Astrocyte (in vitro differentiated cells and primary cell): Measurements from ENCODE around the gene PSMA2. TPM values are rescaled to one million over a fixed set of nuclear protein-coding genes. Genes with fewer than 3 reads are reported as not detected.
"Not testable (repeated sequence)": the region's sequence is repeated elsewhere in the genome, so short reads cannot be mapped to it uniquely, and the experiment has no call there.

Experiments used
- DNase-seq: peaks from one replicate; pipeline ENCODE4 v3.0.0-alpha.2; 2010; ENCODE audit warnings: low read depth
- FAIRE-seq: peaks from 2 replicates; lab custom pipeline; 2011; peaks lifted over from hg19 to GRCh38; lab: Jason Lieb, UNC
- H2AFZ ChIP-seq: 2 replicates; pipeline ENCODE4 v1.6.0; 2012; ENCODE audit warnings: low read depth, low read length, inconsistent platforms
- H3K27ac ChIP-seq: 2 replicates; pipeline ENCODE4 v1.5.1; 2011; ENCODE audit warnings: low read depth, low read length, inconsistent platforms
- H3K27me3 ChIP-seq: 2 replicates; pipeline ENCODE4 v1.6.0; 2011; ENCODE audit warnings: low read length, inconsistent platforms; ENCODE audit not compliant: insufficient read depth
- H3K36me3 ChIP-seq: 2 replicates; pipeline ENCODE4 v1.5.1; 2011; ENCODE audit warnings: low read length, inconsistent platforms; ENCODE audit not compliant: insufficient read depth
- H3K4me1 ChIP-seq: 2 replicates; pipeline ENCODE4 v1.5.1; 2011; ENCODE audit warnings: low read length, inconsistent platforms; ENCODE audit not compliant: insufficient read depth
- H3K4me2 ChIP-seq: 2 replicates; pipeline ENCODE4 v1.6.0; 2012; ENCODE audit warnings: low read length, inconsistent platforms
- H3K4me3 ChIP-seq: 2 replicates; pipeline ENCODE4 v1.5.1; 2011; ENCODE audit warnings: low read depth, mild to moderate bottlenecking, low read length, inconsistent platforms; ENCODE audit not compliant: insufficient read depth
- H3K79me2 ChIP-seq: 2 replicates; pipeline ENCODE4 v1.6.0; 2012; ENCODE audit warnings: mild to moderate bottlenecking, low read length, inconsistent platforms; ENCODE audit not compliant: insufficient read depth
- H3K9ac ChIP-seq: 2 replicates; pipeline ENCODE4 v1.6.0; 2012; ENCODE audit warnings: mild to moderate bottlenecking, low read length, inconsistent platforms
- H3K9me3 ChIP-seq: 2 replicates; pipeline ENCODE4 v1.5.1; 2012; ENCODE audit warnings: low read depth, mild to moderate bottlenecking, low read length, inconsistent platforms; ENCODE audit not compliant: insufficient read depth
- H4K20me1 ChIP-seq: 2 replicates; pipeline ENCODE4 v1.6.0; 2012; ENCODE audit warnings: low read length, inconsistent platforms; ENCODE audit not compliant: insufficient read depth
- H3K27ac Mint-ChIP-seq: one replicate; pipeline ENCODE4 v1.8.0; 2021; ENCODE audit warnings: mild to moderate bottlenecking, mixed read lengths; ENCODE audit not compliant: unreplicated experiment
- H3K27me3 Mint-ChIP-seq: one replicate; pipeline ENCODE4 v1.8.0; 2021; ENCODE audit warnings: low read depth, mixed read lengths; ENCODE audit not compliant: unreplicated experiment
- H3K36me3 Mint-ChIP-seq: one replicate; pipeline ENCODE4 v1.8.0; 2021; ENCODE audit warnings: low read depth, mixed read lengths; ENCODE audit not compliant: unreplicated experiment
- H3K4me1 Mint-ChIP-seq: one replicate; pipeline ENCODE4 v1.8.0; 2021; ENCODE audit warnings: low read depth, mixed read lengths; ENCODE audit not compliant: unreplicated experiment
- H3K4me3 Mint-ChIP-seq: one replicate; pipeline ENCODE4 v1.8.0; 2021; ENCODE audit warnings: mild to moderate bottlenecking, moderate library complexity, mixed read lengths; ENCODE audit not compliant: unreplicated experiment
- H3K9me3 Mint-ChIP-seq: one replicate; pipeline ENCODE4 v1.8.0; 2021; ENCODE audit warnings: mild to moderate bottlenecking, mixed read lengths; ENCODE audit not compliant: unreplicated experiment
- EZH2 ChIP-seq: IDR thresholded peaks from 2 replicates; pipeline ENCODE4 v1.6.1; 2012; ENCODE audit warnings: mild to moderate bottlenecking, low read length, inconsistent platforms; ENCODE audit not compliant: insufficient read depth
- total RNA-seq: library from RNA; stranded (reverse); gene quantifications from 2 replicates; pipeline ENCODE4 v1.2.1, GENCODE V29; 2021
- TF ChIP-seq, protein P1 (sequence below): IDR thresholded peaks from 2 replicates; pipeline ENCODE4 v1.5.1; 2011; ENCODE audit warnings: low read depth, mild to moderate bottlenecking, inconsistent platforms, low read length, moderate library complexity; ENCODE audit not compliant: insufficient read depth

PSMA2 gene
- total RNA-seq, 1 donor from 2014 or later, result 119 TPM

DNA sequence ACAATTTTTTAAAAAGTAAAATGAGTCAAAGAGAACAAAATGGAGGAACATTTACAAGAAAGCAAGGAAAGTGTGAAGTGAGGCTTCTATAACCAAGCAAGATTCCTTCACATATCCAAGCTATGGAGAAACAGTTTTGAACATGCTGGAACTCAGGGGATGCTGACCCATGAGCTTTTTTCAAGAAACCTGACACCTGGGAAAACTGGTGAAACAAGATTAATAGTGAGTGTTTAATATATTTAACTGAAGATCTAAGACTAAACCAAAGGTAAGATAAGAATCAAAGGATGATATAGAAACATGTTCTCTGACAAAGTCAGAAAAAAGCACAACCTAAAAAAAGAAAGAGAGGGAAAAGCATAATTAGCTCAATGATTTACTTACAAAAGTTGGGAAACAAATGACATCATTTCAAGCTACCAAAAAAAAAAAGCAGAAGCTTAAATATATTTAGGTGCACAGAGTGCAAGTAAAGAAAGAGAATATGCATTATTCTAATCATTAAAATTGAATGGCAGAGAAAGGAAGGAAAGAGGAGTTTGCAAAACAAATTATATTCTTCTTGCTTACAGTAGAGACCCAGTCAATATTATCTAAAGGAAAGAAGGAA, 45.0 kb downstream of the PSMA2 start:
- Histone ChIP-seq H3K36me3 (no peaks in the 10 kb centered on the region), H3K79me2 (no peaks in the 10 kb centered on the region), H3K27ac (no peak overlapping the region), H3K9ac (no peak overlapping the region), H3K4me3 (no peak overlapping the region), H3K4me2 (no peak overlapping the region), H3K4me1 (no peaks in the 10 kb centered on the region), H4K20me1 (no peaks in the 10 kb centered on the region), H3K27me3 (no peaks in the 10 kb centered on the region), H3K9me3 (no peaks in the 10 kb centered on the region), H2AFZ (no peak overlapping the region)
- TF ChIP-seq EZH2, result no peak
- TF ChIP-seq, protein P1, sequence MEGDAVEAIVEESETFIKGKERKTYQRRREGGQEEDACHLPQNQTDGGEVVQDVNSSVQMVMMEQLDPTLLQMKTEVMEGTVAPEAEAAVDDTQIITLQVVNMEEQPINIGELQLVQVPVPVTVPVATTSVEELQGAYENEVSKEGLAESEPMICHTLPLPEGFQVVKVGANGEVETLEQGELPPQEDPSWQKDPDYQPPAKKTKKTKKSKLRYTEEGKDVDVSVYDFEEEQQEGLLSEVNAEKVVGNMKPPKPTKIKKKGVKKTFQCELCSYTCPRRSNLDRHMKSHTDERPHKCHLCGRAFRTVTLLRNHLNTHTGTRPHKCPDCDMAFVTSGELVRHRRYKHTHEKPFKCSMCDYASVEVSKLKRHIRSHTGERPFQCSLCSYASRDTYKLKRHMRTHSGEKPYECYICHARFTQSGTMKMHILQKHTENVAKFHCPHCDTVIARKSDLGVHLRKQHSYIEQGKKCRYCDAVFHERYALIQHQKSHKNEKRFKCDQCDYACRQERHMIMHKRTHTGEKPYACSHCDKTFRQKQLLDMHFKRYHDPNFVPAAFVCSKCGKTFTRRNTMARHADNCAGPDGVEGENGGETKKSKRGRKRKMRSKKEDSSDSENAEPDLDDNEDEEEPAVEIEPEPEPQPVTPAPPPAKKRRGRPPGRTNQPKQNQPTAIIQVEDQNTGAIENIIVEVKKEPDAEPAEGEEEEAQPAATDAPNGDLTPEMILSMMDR, result no peak
- H3K9me3 Mint-ChIP-seq, result no peaks in the 10 kb centered on the region
- peak overlapping the region; percentile 89 for H3K4me3 Mint-ChIP-seq
- DNase-seq (no peak), FAIRE-seq (peak; percentile 41)
- peaks cover 11% of the 10 kb centered on the region for H3K4me1 Mint-ChIP-seq
- no peaks in the 10 kb centered on the region for H3K27me3 Mint-ChIP-seq
- H3K27ac Mint-ChIP-seq, result no peak overlapping the region
- no peaks in the 10 kb centered on the region for H3K36me3 Mint-ChIP-seq

DNA sequence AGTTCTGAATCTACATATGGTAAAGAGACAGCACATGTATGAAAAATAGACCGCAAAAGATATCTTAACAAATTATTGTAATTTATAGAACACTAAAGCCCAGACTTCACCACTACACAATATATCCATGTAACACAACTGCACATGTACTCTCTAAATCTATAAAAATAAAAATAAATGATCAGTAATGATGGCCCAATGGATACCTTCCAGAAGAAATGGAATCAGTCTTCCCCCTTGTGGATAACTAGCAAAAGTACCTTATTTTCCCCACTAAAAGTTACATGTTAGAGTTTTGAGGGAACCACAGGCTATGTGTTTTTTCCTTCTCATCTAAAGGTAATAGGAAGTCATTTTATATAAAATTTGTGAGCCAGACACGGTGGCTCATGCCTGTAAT, 45.8 kb downstream of the PSMA2 start:
- TF ChIP-seq, protein P1, result peak; percentile 32
- no peak for TF ChIP-seq EZH2
- Histone ChIP-seq H2AFZ (no peak overlapping the region), H3K36me3 (no peaks in the 10 kb centered on the region), H3K4me3 (no peak overlapping the region), H3K9ac (no peak overlapping the region), H3K4me1 (no peaks in the 10 kb centered on the region), H3K27ac (no peak overlapping the region), H3K9me3 (no peaks in the 10 kb centered on the region), H4K20me1 (no peaks in the 10 kb centered on the region), H3K4me2 (no peak overlapping the region), H3K27me3 (no peaks in the 10 kb centered on the region), H3K79me2 (no peaks in the 10 kb centered on the region)
- Mint-ChIP-seq H3K9me3 (no peaks in the 10 kb centered on the region), H3K27me3 (no peaks in the 10 kb centered on the region), H3K27ac (no peak overlapping the region), H3K4me1 (peaks cover 11% of the 10 kb centered on the region), H3K4me3 (no peak overlapping the region), H3K36me3 (no peaks in the 10 kb centered on the region)
- no peak for DNase-seq
- no peak for FAIRE-seq

DNA sequence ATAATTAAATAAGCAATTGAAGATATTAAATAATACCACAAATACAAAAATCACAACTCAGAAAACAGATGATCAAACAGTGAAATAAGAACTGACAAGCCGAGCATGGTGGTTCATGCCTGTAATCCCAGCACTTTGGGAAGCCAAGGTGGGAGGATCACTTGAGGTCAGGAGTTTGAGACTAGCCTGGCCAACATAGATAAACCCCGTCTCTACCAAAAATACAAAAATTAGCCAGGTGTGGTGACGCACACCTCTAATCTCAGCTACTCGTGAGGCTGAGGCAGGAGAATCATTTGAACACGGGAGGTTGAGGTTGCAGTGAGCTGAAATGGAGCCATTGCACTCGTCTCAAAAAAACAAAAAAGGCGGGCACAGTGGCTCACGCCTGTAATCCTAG, 46.8 kb downstream of the PSMA2 start:
- not testable (repeated sequence) for H3K9me3 ChIP-seq, H4K20me1 ChIP-seq, DNase-seq, H3K4me2 ChIP-seq, H3K79me2 ChIP-seq, H3K4me1 ChIP-seq, H3K36me3 Mint-ChIP-seq, H2AFZ ChIP-seq, H3K9me3 Mint-ChIP-seq, H3K27me3 Mint-ChIP-seq, H3K27me3 ChIP-seq, H3K9ac ChIP-seq, H3K4me3 Mint-ChIP-seq, H3K27ac ChIP-seq, H3K36me3 ChIP-seq, H3K27ac Mint-ChIP-seq, H3K4me3 ChIP-seq, FAIRE-seq
- H3K4me1 Mint-ChIP-seq, result peaks cover 11% of the 10 kb centered on the region
